Activated T-helper 1 cell treated with anti-CD3 and anti-CD28 coated beads, Interleukin-12 subunit alpha, Interleukin-12 subunit beta, Interleukin-2, Interleukin-4 antibody, amounts not matched to agents 30 ng/mL and 10 ng/mL and 1 ng/mL, durations not matched to agents 14 hours and 24 hours and 36 hours (primary cell): ENCODE results near the gene PEX26. TPM values are rescaled to one million over a fixed set of nuclear protein-coding genes. Genes with fewer than 3 reads are reported as not detected.
A peak's percentile ranks its signal among the peaks of the same experiment; 100 is the strongest.
"Not testable (repeated sequence)": the region's sequence is repeated elsewhere in the genome, so short reads cannot be mapped to it uniquely, and the experiment has no call there.

Experiments
- DNase-seq: peaks from one replicate; pipeline ENCODE4 v3.0.0; 2021; ENCODE audit warnings: low spot score
- H3K27ac Mint-ChIP-seq: one replicate; pipeline ENCODE4 v1.8.0; 2021; ENCODE audit warnings: mild to moderate bottlenecking, mixed read lengths
- H3K27me3 Mint-ChIP-seq: one replicate; pipeline ENCODE4 v1.8.0; 2022; ENCODE audit warnings: mild to moderate bottlenecking, moderate library complexity, mixed read lengths; ENCODE audit not compliant: insufficient read depth
- H3K36me3 Mint-ChIP-seq: one replicate; pipeline ENCODE4 v1.8.0; 2021; ENCODE audit warnings: low read depth, mixed read lengths
- H3K4me1 Mint-ChIP-seq: one replicate; pipeline ENCODE4 v1.8.0; 2021; ENCODE audit warnings: low read depth, mixed read lengths
- H3K4me3 Mint-ChIP-seq: one replicate; pipeline ENCODE4 v1.8.0; 2021; ENCODE audit warnings: mild to moderate bottlenecking, moderate library complexity, mixed read lengths
- H3K9me3 Mint-ChIP-seq: one replicate; pipeline ENCODE4 v1.8.0; 2021; ENCODE audit warnings: mixed read lengths
- intact Hi-C: fragments of 100-400 bp; cut with micrococcal nuclease; formaldehyde crosslinking; loops from one replicate; pipeline ENCODE4 v1.15.1; 2024
- total RNA-seq: library from RNA; stranded (reverse); gene quantifications from 2 replicates; pipeline ENCODE4 v1.2.3, GENCODE V29; 2022

PEX26 gene
- total RNA-seq, 1 donor from 2014 or later: 50.0 TPM

DNA sequence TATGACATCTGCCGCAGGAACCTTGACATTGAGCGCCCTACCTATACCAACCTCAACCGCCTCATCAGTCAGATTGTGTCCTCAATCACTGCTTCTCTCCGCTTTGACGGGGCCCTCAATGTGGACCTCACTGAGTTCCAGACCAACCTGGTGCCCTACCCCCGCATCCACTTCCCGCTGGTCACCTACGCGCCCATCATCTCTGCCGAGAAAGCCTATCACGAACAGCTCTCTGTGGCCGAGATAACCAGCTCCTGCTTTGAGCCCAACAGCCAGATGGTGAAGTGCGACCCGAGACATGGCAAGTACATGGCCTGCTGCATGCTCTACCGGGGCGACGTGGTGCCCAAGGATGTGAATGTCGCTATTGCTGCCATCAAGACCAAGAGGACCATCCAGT lies 48.8 kb downstream of the PEX26 start:
- Mint-ChIP-seq H3K4me1 (no peaks in the 10 kb centered on the region), H3K4me3 (no peak overlapping the region), H3K36me3 (peaks cover 9% of the 10 kb centered on the region), H3K27ac (no peak overlapping the region), H3K9me3 (no peaks in the 10 kb centered on the region), H3K27me3 (peaks cover 1% of the 10 kb centered on the region)
- no peak for DNase-seq
- intact Hi-C loops: no loop called here

DNA sequence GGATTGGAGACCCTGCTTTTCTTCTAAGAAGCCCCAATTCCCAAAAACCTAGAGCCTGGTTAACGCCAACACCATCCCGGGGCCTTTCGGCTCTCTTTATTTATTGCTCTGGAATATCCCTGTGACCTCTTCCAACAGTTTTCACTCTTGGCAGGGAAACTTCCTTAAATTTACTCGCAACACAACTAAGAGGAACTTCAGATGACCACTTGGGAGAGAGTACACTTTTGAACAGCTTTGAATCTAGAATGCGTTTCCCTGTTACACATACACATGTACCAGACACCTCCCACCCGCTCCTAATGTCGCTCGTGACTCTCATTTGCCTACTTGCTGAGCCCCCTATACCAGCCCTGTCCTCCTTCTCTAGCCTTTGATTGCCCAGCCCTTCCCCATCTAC lies 52.2 kb downstream of the PEX26 start:
- H3K27ac Mint-ChIP-seq: no peak overlapping the region

DNA sequence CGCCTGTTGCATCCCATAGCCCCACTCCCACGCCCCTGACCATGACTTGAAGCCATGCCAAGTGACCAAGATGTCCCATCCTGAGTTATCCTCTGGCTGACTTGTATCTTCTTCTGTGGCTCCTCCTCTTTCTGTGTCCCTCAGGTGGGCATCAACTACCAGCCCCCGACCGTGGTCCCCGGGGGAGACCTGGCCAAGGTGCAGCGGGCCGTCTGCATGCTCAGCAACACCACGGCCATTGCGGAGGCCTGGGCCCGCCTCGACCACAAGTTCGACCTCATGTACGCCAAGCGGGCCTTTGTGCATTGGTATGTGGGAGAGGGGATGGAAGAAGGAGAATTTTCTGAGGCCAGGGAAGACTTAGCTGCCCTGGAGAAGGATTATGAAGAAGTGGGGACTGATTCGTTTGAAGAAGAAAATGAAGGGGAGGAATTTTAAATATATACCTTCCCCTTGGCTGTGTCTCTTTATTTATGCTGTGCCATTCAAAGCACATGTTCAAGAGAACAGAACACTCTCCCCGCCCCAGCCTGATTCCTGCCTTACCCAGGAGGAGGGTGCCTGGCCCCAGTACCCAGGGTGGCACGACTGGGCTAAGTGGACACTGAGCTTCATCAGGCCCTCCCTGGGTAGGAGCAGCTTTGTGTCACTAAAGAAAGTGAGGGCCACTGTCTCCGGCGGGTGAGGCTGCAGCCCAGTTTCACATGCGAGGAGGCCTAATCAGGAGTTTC lies 53.1 kb downstream of the PEX26 start:
- Mint-ChIP-seq H3K9me3 (no peaks in the 10 kb centered on the region), H3K27ac (no peak overlapping the region), H3K36me3 (peaks cover 9% of the 10 kb centered on the region), H3K27me3 (peaks cover 1% of the 10 kb centered on the region), H3K4me1 (no peaks in the 10 kb centered on the region), H3K4me3 (no peak overlapping the region)
- intact Hi-C loops: no loop called here
- no peak for DNase-seq

More for the DNA sequence above, 52.2 kb downstream of the PEX26 start:
- intact Hi-C loops: no loop called here
- H3K4me1 Mint-ChIP-seq: no peaks in the 10 kb centered on the region
- DNase-seq: no peak
- peaks cover 1% of the 10 kb centered on the region for H3K27me3 Mint-ChIP-seq
- H3K36me3 Mint-ChIP-seq: peaks cover 9% of the 10 kb centered on the region
- H3K4me3 Mint-ChIP-seq: no peak overlapping the region
- H3K9me3 Mint-ChIP-seq: no peaks in the 10 kb centered on the region

DNA sequence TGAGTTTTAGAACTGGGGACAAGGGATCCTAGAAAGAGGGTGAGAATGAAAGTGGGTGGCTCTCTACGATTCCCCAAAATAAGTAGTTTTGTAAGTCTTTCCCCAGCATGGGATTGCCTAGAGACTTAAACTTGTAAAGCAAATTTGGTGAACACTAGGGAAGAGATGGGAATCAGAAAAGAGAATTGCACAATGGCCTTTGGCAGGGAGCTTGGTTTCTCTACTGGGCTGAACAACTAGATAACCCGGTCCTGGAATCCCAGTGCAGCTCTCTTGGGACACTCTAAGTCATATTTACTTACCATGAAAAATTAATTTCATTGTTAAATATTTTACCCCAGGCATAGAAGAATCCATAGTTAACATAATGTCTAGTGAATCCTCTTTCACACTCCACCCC lies 55.7 kb downstream of the PEX26 start:
- Mint-ChIP-seq H3K4me3 (no peak overlapping the region), H3K27ac (no peak overlapping the region)
- intact Hi-C loops: no loop called here

DNA sequence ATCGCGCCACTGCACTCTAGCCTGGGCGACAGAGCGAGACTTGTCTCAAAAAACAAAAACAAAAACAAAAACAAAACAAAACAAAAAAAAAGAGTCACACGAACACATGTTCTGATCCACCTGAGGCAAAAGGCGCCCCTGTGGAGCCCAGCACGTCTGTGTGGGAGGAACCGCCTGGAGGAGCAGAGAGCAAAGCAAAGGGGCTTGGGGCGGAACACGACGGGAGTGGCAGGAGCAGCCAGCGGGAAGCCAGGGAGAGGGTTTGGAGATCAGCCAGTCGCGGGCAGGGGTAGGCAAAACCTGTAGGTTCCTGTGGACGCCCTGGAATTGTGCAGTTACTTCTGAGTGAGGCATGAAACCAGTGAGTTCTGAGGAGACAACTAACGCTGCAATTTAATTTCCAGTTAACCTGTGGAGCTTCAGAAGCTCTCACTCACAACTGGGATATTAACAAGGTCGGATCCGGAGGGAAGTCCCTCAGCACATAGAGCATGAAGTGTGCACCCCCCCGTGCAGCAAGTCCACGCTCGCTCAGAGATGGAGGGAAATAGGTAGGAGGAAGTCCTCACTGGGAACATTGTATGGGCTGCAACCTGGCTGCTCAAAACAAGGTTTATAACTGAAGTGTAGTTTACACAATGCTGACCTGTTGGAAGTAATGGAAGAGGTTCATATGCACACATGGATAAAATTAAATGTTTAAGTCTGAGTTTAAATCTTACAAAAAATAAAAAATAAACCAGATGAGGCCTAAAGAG lies 59.0 kb downstream of the PEX26 start:
- peaks cover 4% of the 10 kb centered on the region for H3K36me3 Mint-ChIP-seq
- H3K27me3 Mint-ChIP-seq: no peaks in the 10 kb centered on the region
- intact Hi-C loops: no loop called here
- no peak overlapping the region for H3K4me3 Mint-ChIP-seq
- no peaks in the 10 kb centered on the region for H3K9me3 Mint-ChIP-seq
- H3K4me1 Mint-ChIP-seq: no peaks in the 10 kb centered on the region
- H3K27ac Mint-ChIP-seq: no peak overlapping the region
- no peak for DNase-seq

More for the DNA sequence above, 55.7 kb downstream of the PEX26 start:
- Mint-ChIP-seq H3K36me3 (peaks cover 2% of the 10 kb centered on the region), H3K9me3 (no peaks in the 10 kb centered on the region), H3K27me3 (no peaks in the 10 kb centered on the region), H3K4me1 (no peaks in the 10 kb centered on the region)
- DNase-seq: no peak

DNA sequence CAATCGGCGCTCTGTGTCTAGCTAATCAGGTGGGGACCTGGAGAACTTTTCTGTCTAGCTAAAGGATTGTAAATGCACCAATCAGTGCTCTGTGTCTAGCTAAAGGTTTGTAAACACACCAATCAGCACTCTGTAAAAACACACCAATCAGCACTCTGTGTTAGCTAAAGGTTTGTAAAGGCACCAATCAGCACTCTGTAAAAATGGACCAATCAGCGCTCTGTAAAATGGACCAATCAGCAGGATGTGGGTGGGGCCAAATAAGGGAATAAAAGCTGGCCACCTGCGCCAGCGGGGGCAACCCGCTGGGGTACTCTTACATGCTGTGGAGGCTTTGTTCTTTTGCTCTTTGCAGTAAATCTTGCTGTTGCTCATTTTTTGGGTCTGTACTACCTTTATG lies 63.2 kb downstream of the PEX26 start:
- H3K4me1 Mint-ChIP-seq, DNase-seq, H3K9me3 Mint-ChIP-seq, H3K36me3 Mint-ChIP-seq, H3K4me3 Mint-ChIP-seq, H3K27me3 Mint-ChIP-seq, H3K27ac Mint-ChIP-seq, intact Hi-C loops: not testable (repeated sequence)

DNA sequence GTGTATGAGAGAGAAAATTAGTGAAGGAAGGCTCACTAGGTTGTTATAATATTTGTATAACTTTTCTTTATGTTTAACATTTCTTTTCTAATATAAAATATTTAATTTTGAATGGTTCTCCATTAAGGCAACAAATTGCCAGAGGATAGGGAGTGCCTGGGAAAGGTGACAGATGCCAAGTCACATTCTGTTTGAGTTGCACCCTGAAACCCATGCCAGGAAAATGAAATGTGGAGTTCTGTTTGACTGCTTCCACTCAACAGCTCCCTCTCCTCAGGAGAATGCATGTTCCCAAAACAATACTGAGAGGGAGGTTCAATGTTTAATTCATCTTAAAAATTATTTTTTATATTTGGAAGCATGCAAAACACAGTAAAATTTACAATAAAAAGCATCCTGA lies 66.3 kb downstream of the PEX26 start:
- intact Hi-C loops: no loop called here
- no peak overlapping the region for H3K27ac Mint-ChIP-seq
- DNase-seq: no peak
- no peaks in the 10 kb centered on the region for H3K9me3 Mint-ChIP-seq
- H3K4me3 Mint-ChIP-seq: no peak overlapping the region
- H3K4me1 Mint-ChIP-seq: peaks cover 7% of the 10 kb centered on the region
- peaks cover 6% of the 10 kb centered on the region for H3K36me3 Mint-ChIP-seq
- H3K27me3 Mint-ChIP-seq: peaks cover 5% of the 10 kb centered on the region

DNA sequence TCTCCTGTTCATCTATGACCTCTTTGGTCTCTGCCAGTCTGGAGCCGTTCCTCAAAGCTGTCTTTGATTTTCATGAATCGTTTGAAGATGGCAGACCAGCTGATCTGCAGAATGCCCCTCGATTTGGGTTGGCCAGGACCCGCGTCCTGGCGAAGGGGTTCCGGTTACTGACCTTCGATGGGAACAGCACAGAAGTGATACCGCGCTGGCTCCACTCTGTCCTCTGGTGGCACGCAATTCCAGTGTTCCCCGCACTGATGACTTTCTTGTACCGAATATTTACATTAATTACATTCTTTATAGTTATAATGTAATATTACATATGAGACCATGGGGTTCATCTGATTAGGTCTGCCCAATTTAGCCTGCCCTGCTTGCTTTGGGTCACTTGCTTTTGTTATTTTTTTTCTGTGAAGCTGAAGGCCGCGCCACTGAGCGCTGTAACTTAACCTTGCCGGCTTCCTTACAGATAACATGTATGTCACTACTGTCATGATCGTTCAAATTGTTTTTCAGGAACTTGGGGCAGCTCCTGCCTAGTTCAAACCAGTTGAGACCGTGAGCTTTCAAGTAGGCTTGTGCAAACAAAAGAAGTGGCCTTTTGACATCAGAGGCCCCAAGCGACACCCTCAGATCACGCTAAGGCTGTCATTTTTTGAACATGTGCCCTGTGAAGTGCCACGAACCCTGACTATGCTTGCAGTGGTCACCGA lies 68.0 kb downstream of the PEX26 start:
- H3K27ac Mint-ChIP-seq: no peak overlapping the region
- H3K4me3 Mint-ChIP-seq: no peak overlapping the region
- H3K36me3 Mint-ChIP-seq: peaks cover 6% of the 10 kb centered on the region

DNA sequence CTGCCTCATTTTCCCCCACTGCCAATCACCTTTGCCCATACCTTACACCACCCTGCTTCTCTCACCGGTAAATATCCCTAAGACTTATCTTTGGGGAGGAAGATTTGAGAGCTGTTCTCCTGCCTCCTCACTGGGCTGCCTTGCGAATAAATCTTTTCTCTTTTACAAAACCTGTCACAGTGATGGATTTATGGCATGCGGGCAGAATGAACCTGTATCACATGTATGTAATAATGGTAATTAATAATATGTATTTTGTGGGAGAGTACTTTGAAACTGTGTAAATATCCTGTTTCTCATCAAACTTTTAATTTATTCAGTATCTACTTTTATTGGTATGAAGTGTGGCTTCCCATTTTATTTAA lies 68.6 kb downstream of the PEX26 start:
- intact Hi-C loops: no loop called here
- peaks cover 24% of the 10 kb centered on the region for H3K4me1 Mint-ChIP-seq
- no peaks in the 10 kb centered on the region for H3K9me3 Mint-ChIP-seq
- DNase-seq: no peak
- H3K4me3 Mint-ChIP-seq: no peak overlapping the region
- no peak overlapping the region for H3K27ac Mint-ChIP-seq
- peaks cover 5% of the 10 kb centered on the region for H3K27me3 Mint-ChIP-seq
- H3K36me3 Mint-ChIP-seq: peaks cover 3% of the 10 kb centered on the region

More for the DNA sequence above, 68.0 kb downstream of the PEX26 start:
- no peaks in the 10 kb centered on the region for H3K9me3 Mint-ChIP-seq
- intact Hi-C loops: no loop called here
- H3K4me1 Mint-ChIP-seq: peaks cover 18% of the 10 kb centered on the region
- DNase-seq: no peak
- peaks cover 5% of the 10 kb centered on the region for H3K27me3 Mint-ChIP-seq

DNA sequence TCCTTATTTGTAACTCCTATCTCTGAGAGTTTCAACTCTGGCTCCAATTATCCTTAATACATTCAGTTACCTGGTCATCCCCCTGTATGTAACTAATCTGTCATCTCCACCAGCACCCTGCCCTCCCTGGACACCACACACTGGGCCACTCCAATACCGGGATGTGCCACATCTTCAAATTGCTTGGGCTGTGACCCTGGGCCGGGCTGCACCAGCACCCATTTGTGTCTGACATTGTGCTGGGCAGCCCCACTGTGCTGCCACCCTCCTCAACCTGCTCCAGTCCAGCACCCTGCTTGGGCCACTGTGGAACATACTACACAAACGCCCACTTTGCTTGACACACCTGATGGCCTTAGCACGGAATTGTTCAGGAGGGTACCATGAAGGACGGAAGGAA lies 70.0 kb downstream of the PEX26 start:
- H3K27me3 Mint-ChIP-seq: peaks cover 5% of the 10 kb centered on the region
- DNase-seq: no peak
- peaks cover 37% of the 10 kb centered on the region for H3K4me1 Mint-ChIP-seq
- no peaks in the 10 kb centered on the region for H3K9me3 Mint-ChIP-seq
- no peak overlapping the region for H3K27ac Mint-ChIP-seq
- intact Hi-C loops: no loop called here
- H3K4me3 Mint-ChIP-seq: peak overlapping the region; percentile 7
- H3K36me3 Mint-ChIP-seq: no peaks in the 10 kb centered on the region

DNA sequence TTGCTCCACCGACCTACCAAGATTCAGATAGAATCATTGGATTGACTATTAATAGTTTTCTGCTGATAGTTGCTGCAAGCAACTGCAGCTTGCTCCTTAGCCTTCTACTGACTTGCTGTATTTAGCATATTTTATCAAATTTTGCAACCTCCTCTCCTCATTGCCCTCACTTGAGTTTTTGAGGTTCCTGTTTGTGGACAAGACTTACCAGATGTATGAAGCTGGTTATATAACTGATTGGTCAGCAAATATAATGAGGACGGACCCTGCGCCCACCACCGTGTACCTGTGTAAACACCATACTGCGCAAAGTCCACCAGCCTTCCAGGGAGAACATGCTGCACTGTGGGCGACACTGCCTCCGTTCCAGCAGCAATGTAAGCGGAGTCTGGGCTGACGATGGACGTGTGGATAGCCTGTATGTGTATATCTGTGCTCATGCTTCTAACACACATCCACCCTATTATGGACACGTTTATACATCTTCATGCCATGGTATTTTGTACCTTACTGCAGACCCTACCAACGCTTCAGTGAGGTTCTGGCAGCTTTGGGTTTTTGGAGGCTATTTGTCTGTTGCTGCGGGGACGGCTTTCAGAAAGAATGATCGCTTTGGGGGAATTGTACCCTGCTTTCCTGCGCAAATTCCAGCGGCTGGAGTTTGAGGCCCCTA lies 70.6 kb downstream of the PEX26 start:
- Mint-ChIP-seq H3K27me3 (peaks cover 5% of the 10 kb centered on the region), H3K36me3 (no peaks in the 10 kb centered on the region), H3K4me1 (peaks cover 39% of the 10 kb centered on the region), H3K4me3 (peak overlapping the region; percentile 91), H3K9me3 (no peaks in the 10 kb centered on the region), H3K27ac (peak overlapping the region; percentile 32)
- intact Hi-C loops: no loop called here
- DNase-seq: no peak

DNA sequence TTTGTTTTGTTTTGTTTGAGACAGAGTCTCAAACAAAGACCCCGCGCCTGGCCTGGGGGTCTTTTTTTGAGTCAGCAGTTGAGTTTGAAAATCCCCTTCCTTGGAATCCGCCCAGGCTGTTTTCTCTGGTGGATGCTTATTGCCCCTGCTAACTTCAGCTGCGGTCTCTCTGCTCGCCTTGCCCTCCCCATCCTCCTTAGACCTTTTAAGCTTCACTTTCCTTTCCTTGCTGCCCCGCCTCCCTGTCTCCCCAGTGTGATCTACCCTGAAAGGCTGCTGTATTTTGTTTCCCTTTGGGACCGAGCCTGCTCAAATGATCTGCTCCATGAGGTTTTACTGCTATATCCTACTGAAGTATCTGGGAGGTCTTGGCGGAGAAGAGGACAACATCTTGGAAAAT lies 74.7 kb downstream of the PEX26 start:
- Mint-ChIP-seq H3K4me3 (peak overlapping the region; percentile 91), H3K4me1 (peaks cover 51% of the 10 kb centered on the region), H3K27me3 (no peaks in the 10 kb centered on the region), H3K27ac (peak overlapping the region; percentile 87), H3K9me3 (no peaks in the 10 kb centered on the region), H3K36me3 (peaks cover 11% of the 10 kb centered on the region)
- intact Hi-C loops: no loop called here
- DNase-seq: peak; percentile 41
